Chondrocyte (in vitro differentiated cells): ENCODE data around the gene SYNJ2. TPM values are rescaled to one million over a fixed set of nuclear protein-coding genes. Genes with fewer than 3 reads are reported as not detected.

Source experiments
- DNase-seq: peaks from one replicate; pipeline ENCODE4 v3.0.0; 2021; ENCODE audit warnings: mixed read lengths, low spot score
- H3K27ac Mint-ChIP-seq: one replicate; pipeline ENCODE4 v1.8.0; 2021; ENCODE audit warnings: mild to moderate bottlenecking, moderate library complexity, mixed read lengths; ENCODE audit not compliant: unreplicated experiment
- H3K27me3 Mint-ChIP-seq: 2 replicates; pipeline ENCODE4 v1.8.0; 2021; ENCODE audit warnings: low read depth, mixed read lengths
- H3K36me3 Mint-ChIP-seq: 2 replicates; pipeline ENCODE4 v1.8.0; 2021; ENCODE audit warnings: low read depth, mixed read lengths
- H3K4me1 Mint-ChIP-seq: 2 replicates; pipeline ENCODE4 v1.8.0; 2021; ENCODE audit warnings: low read depth, mild to moderate bottlenecking, mixed read lengths
- H3K4me3 Mint-ChIP-seq: one replicate; pipeline ENCODE4 v1.8.0; 2021; ENCODE audit warnings: mild to moderate bottlenecking, moderate library complexity, mixed read lengths; ENCODE audit not compliant: unreplicated experiment
- H3K9me3 Mint-ChIP-seq: 2 replicates; pipeline ENCODE4 v1.8.0; 2021; ENCODE audit warnings: low read depth, mixed read lengths
- CTCF ChIP-seq: fragments of 200-600 bp; sonication (generic); IDR thresholded peaks from 2 replicates; pipeline ENCODE4 v1.5.0; 2021; ENCODE audit warnings: antibody characterized with exemption, mild to moderate bottlenecking, moderate library complexity
- total RNA-seq: library from RNA; stranded (reverse); gene quantifications from 3 replicates; pipeline ENCODE4 v1.2.1, GENCODE V29; 2021

Gene SYNJ2
- total RNA-seq, 1 donor from 2014 or later, result 53.1 TPM

GRCh38 chr6:158080849-158081656 is 99.4 kb downstream of the SYNJ2 start:
- TF ChIP-seq CTCF, result no peak
- DNase-seq, result no peak
- Mint-ChIP-seq H3K36me3 (peaks cover 56% of the 10 kb centered on the region), H3K4me1 (peaks cover 16% of the 10 kb centered on the region), H3K4me3 (no peak overlapping the region), H3K9me3 (no peaks in the 10 kb centered on the region), H3K27me3 (no peaks in the 10 kb centered on the region), H3K27ac (no peak overlapping the region)

GRCh38 chr6:158081657-158081935 is 99.9 kb downstream of the SYNJ2 start:
- Mint-ChIP-seq H3K4me1 (peaks cover 21% of the 10 kb centered on the region), H3K27me3 (no peaks in the 10 kb centered on the region), H3K36me3 (peaks cover 53% of the 10 kb centered on the region), H3K27ac (no peak overlapping the region), H3K4me3 (no peak overlapping the region), H3K9me3 (no peaks in the 10 kb centered on the region)
- no peak for DNase-seq
- no peak for TF ChIP-seq CTCF

GRCh38 chr6:158083455-158084325 is 102.0 kb downstream of the SYNJ2 start:
- Mint-ChIP-seq H3K4me1 (peaks cover 42% of the 10 kb centered on the region), H3K4me3 (no peak overlapping the region), H3K27ac (peak overlapping the region; percentile 6), H3K27me3 (no peaks in the 10 kb centered on the region), H3K36me3 (peaks cover 43% of the 10 kb centered on the region), H3K9me3 (no peaks in the 10 kb centered on the region)
- TF ChIP-seq CTCF, result no peak
- DNase-seq, result no peak

GRCh38 chr6:158085261-158086053 is 103.8 kb downstream of the SYNJ2 start:
- no peaks in the 10 kb centered on the region for H3K9me3 Mint-ChIP-seq
- H3K4me1 Mint-ChIP-seq, result peaks cover 59% of the 10 kb centered on the region
- TF ChIP-seq CTCF, result no peak
- H3K27ac Mint-ChIP-seq, result peak overlapping the region; percentile 80
- no peak overlapping the region for H3K4me3 Mint-ChIP-seq
- H3K27me3 Mint-ChIP-seq, result no peaks in the 10 kb centered on the region
- DNase-seq, result no peak
- H3K36me3 Mint-ChIP-seq, result peaks cover 53% of the 10 kb centered on the region

- Mint-ChIP-seq H3K27ac (peak overlapping the region; percentile 80), H3K27me3 (no peaks in the 10 kb centered on the region), H3K9me3 (no peaks in the 10 kb centered on the region), H3K4me1 (peaks cover 59% of the 10 kb centered on the region), H3K36me3 (peaks cover 47% of the 10 kb centered on the region), H3K4me3 (no peak overlapping the region)
- DNase-seq, result no peak
- no peak for TF ChIP-seq CTCF
Observed at GRCh38 chr6:158086054-158086503, 104.4 kb downstream of the SYNJ2 start.
